Keratinocyte (primary cell): ENCODE measurements around the gene ITGB4.

Source experiments
- EZH2 ChIP-seq: IDR thresholded peaks from one replicate; pipeline ENCODE4 v1.6.1; 2012; ENCODE audit warnings: inconsistent platforms, mild to moderate bottlenecking, low read length, moderate library complexity
- TF ChIP-seq, protein P1 (sequence below), 3 experiments: IDR thresholded peaks in 1 of 3; conservative IDR thresholded peaks in 1 of 3; optimal IDR thresholded peaks in 1 of 3; 2 replicates in 2 of 3; 3 replicates in 1 of 3; pipeline versions ENCODE3 to v1.5.1; 2011; ENCODE audit warnings: low read length in 3 of 3, mild to moderate bottlenecking in 3 of 3, moderate library complexity in 2 of 3, control low read depth in 1 of 3, inconsistent platforms in 1 of 3; ENCODE audit not compliant: insufficient read depth in 2 of 3; ENCODE audit errors: extremely low read depth in 1 of 3

DNA sequence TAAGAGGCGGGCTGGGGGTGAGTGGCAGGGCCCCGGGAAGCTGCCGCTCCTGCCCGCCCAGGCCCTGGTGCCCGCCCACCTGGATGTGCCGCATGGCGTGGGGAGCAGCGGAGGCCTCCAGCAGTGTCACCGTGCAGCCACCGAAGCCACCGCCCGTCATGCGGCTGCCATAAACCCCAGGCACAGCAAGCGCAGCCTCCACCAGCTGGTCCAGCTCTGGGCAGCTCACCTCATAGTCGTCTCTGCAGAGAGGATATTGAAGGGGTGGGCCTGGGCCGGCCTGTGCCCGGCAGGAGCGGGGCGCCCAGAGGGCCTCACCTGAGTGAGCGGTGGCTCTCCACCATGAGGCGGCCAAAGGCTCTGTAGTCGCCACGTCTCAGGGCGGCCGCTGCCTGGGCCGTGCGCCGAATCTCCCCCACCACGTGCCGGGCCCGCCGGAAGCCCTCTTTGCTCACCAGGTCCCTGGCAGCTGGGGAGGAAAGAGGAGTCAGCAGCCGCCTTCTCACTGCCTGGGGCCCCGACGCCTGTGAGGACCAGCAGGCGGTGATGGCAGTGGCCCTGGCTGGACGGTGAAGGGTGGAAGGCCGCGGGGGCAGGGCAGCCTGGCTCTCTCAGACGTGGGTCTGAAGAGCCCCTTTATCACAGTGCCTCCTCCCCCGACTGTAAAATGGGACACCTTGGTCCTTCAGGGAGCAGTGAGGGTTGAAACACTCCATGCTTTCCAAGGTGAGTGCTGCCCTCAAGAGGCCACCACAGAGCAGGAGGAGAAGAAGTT is 37.1 kb downstream of the ITGB4 start:
- TF ChIP-seq, protein P1, sequence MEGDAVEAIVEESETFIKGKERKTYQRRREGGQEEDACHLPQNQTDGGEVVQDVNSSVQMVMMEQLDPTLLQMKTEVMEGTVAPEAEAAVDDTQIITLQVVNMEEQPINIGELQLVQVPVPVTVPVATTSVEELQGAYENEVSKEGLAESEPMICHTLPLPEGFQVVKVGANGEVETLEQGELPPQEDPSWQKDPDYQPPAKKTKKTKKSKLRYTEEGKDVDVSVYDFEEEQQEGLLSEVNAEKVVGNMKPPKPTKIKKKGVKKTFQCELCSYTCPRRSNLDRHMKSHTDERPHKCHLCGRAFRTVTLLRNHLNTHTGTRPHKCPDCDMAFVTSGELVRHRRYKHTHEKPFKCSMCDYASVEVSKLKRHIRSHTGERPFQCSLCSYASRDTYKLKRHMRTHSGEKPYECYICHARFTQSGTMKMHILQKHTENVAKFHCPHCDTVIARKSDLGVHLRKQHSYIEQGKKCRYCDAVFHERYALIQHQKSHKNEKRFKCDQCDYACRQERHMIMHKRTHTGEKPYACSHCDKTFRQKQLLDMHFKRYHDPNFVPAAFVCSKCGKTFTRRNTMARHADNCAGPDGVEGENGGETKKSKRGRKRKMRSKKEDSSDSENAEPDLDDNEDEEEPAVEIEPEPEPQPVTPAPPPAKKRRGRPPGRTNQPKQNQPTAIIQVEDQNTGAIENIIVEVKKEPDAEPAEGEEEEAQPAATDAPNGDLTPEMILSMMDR (optimal IDR thresholded peaks at IDR 0.05 in 1 of 3, IDR thresholded peaks at IDR 0.05 in 1 of 3, conservative IDR thresholded peaks at IDR 0.05 in 1 of 3; ENCODE audit: extremely low read depth in 1 of 3, insufficient read depth in 2 of 3, low read length in 3 of 3), result peak; percentile 25 to 39 (median 26)
- no peak for TF ChIP-seq EZH2
